ENCODE data around the gene RETN.

The RETN gene

GRCh38 chr19:7682175-7682855 lies 13.5 kb downstream of the RETN start:
- Histone ChIP-seq H3K27ac (ENCODE audit: poor library complexity, severe bottlenecking) (no peak overlapping the region), H3K36me3 (ENCODE audit: low read depth) (peaks cover 12% of the 10 kb centered on the region), H3K4me3 (ENCODE audit: severe bottlenecking) (no peak overlapping the region), H3K9me3 (ENCODE audit: severe bottlenecking) (no peaks in the 10 kb centered on the region), H3K27me3 (ENCODE audit: insufficient read depth, poor library complexity, severe bottlenecking) (no peaks in the 10 kb centered on the region), H3K4me1 (ENCODE audit: insufficient read depth, poor library complexity, severe bottlenecking) (no peaks in the 10 kb centered on the region)
- DNase-seq (ENCODE audit: low spot score) (no peak), ATAC-seq (ENCODE audit: low read depth) (no peak)
- peak; percentile 0 for TF ChIP-seq CTCF (IDR thresholded peaks at IDR 0.05; ENCODE audit: poor library complexity, severe bottlenecking)

DNA sequence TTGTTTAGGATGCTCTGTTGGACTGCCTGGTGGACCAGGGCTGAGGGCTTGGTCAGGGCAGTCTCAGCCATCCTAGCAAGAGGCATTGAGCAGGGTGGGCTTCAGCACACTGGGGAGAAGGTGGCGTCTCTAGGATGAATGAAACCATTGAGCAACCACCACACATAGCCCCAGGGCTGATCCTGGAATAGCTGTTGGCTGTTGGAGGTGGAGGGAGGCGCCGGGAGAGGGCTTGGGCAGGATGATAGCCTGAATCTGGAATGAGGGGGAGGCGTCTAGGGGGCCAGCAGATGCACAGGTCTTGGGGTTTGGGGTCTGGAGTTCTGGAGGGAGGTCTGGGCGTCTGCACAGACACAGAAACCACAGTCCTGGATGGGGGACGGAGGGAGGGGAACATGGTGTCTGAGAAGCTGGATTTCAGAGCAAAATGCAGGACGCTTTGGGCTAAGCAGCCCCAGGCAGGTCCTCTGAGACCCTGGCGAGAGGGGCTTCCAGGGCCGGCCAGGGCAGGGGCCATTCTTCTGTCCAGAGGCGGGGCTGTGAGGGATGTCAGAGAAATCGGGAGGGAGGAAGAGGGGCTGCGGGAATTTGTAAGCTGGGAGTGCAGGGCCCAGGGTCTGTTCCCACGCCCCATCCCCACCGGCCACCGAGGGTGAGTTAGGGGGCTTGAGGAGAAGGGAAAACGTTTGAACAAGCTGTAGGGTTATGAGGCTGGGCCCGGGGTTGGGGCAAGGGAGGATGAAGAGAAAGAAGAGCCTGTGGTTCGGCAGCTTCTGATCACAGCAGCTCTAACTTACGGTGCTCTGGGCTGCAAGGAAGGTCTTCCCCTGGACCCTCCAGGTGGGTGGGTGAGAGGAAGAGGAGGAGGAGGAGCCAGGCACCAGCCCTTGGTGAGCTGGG lies 16.9 kb downstream of the RETN start:
- no peak overlapping the region for H3K4me3 ChIP-seq (ENCODE audit: severe bottlenecking)
- H3K27me3 ChIP-seq (ENCODE audit: insufficient read depth, poor library complexity, severe bottlenecking) = peaks cover 2% of the 10 kb centered on the region
- DNase-seq (ENCODE audit: low spot score) (no peak), ATAC-seq (ENCODE audit: low read depth) (peak; percentile 31; the same call in 1 of the 3 replicates)
- no peak for TF ChIP-seq CTCF (IDR thresholded peaks at IDR 0.05; ENCODE audit: poor library complexity, severe bottlenecking)
- no peak overlapping the region for H3K27ac ChIP-seq (ENCODE audit: poor library complexity, severe bottlenecking)
- H3K9me3 ChIP-seq (ENCODE audit: severe bottlenecking) = no peaks in the 10 kb centered on the region
- peaks cover 12% of the 10 kb centered on the region for H3K36me3 ChIP-seq (ENCODE audit: low read depth)
- H3K4me1 ChIP-seq (ENCODE audit: insufficient read depth, poor library complexity, severe bottlenecking) = no peaks in the 10 kb centered on the region

DNA sequence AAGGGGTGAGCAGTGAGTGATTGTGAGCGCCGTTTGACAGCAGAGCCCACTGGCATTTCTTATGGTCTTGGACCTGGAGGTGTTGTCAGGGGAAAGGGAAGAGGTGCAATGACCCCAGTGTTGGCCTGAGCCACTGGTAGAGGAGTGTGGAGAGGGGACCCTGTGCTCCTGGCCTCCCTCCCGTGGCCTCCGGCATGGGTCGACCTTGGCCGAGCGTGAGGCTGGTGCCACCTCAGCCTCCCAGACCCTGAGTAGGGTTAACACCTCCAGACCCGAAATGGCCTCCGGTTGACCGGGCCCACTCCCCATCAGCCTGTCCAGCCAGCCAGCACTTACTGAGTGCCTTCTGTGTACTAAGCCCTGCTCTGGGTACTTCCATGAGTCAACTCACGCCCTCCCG lies 18.3 kb downstream of the RETN start:
- Histone ChIP-seq H3K27ac (ENCODE audit: poor library complexity, severe bottlenecking) (no peak overlapping the region), H3K36me3 (ENCODE audit: low read depth) (peaks cover 12% of the 10 kb centered on the region), H3K27me3 (ENCODE audit: insufficient read depth, poor library complexity, severe bottlenecking) (peaks cover 2% of the 10 kb centered on the region), H3K4me3 (ENCODE audit: severe bottlenecking) (no peak overlapping the region), H3K9me3 (ENCODE audit: severe bottlenecking) (no peaks in the 10 kb centered on the region), H3K4me1 (ENCODE audit: insufficient read depth, poor library complexity, severe bottlenecking) (no peaks in the 10 kb centered on the region)
- TF ChIP-seq CTCF (IDR thresholded peaks at IDR 0.05; ENCODE audit: poor library complexity, severe bottlenecking) = no peak
- DNase-seq (ENCODE audit: low spot score) = no peak
- no peak for ATAC-seq (ENCODE audit: low read depth)

DNA sequence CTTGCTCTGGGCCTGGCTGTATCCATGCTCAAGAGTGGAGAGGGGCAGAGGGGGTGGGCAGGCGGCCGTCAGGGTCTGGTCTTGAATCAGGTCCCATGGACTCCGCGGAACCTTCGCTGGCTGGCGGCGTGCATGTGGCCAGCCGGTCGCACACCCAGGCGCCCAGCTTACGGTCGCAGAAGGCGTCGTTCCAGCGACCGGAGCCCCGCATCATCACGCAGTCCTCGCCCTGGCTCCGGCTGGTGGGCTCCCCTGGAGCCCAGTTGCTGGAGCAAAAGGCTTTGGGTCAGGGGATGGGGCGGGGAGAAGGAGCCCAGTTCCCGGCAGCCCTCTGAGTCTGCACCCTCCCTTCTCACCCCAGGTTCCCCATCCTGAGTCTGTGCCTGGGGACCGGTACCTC lies 20.3 kb downstream of the RETN start:
- no peak for TF ChIP-seq CTCF (IDR thresholded peaks at IDR 0.05; ENCODE audit: poor library complexity, severe bottlenecking)
- Histone ChIP-seq H3K9me3 (ENCODE audit: severe bottlenecking) (no peaks in the 10 kb centered on the region), H3K4me3 (ENCODE audit: severe bottlenecking) (no peak overlapping the region), H3K4me1 (ENCODE audit: insufficient read depth, poor library complexity, severe bottlenecking) (no peaks in the 10 kb centered on the region), H3K27me3 (ENCODE audit: insufficient read depth, poor library complexity, severe bottlenecking) (peaks cover 2% of the 10 kb centered on the region), H3K36me3 (ENCODE audit: low read depth) (no peaks in the 10 kb centered on the region), H3K27ac (ENCODE audit: poor library complexity, severe bottlenecking) (no peak overlapping the region)
- DNase-seq (ENCODE audit: low spot score) = no peak
- no peak for ATAC-seq (ENCODE audit: low read depth)
